GM19328 (cell line): Measurements from ENCODE around the gene TSBP1.
"Not testable (repeated sequence)": the region's sequence is repeated elsewhere in the genome, so short reads cannot be mapped to it uniquely, and the experiment has no call there.

Experiments used
- ATAC-seq: cut with Tn5 transposase; IDR thresholded peaks from one replicate; pipeline ENCODE4 v1.9.1; 2021; ENCODE audit warnings: mild to moderate bottlenecking, moderate library complexity; ENCODE audit not compliant: unreplicated experiment

Gene TSBP1

DNA sequence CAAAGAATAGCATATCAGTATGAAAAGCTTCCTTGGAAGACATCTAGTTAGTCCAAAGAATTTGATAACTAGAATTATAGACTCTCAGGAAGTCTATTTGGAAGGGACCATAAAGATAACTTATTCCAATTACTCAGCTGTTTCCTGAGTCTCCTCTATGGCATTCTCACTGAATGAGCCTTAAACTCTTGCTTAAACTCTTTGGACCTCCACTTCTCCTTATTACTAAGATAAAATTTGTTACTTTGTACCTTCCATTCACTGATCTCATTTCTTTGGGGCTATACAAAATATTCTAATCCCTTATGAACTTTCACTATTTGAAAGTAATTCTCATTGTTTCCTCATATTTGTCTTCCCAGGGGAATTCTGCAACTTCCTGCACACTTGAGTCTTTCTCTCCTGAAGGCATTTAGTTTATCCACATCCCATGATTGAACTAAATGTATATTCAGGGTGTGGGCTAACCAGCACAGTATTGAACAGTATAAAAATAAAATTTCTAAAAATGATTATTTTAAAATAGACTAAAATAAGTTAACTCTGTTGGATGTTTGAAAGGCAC is 80.7 kb downstream of the TSBP1 start:
- no peak for ATAC-seq

DNA sequence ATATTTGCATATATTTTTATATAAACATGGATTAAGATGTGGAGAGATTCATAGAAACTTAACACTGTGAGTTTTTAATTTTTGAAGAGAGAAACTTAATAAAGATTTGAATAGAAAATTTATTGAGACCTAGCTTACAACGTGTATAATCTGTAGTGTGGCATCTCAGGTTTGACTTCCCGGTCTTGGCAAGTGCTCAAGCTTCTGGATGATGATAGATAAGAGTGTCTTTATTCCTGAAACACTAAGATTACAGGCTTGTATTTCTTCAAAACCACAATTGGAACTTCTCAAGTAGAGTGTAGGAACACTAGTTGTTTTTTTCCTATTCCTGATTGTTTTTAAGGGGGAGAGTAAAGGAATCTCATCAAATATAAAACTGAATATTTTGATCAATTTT is 83.3 kb downstream of the TSBP1 start:
- no peak for ATAC-seq

GRCh38 chr6:32273801-32274577 is 97.7 kb downstream of the TSBP1 start:
- ATAC-seq, result not testable (repeated sequence)

- no peak for ATAC-seq
Measured at GRCh38 chr6:32271429-32271828, 100.3 kb downstream of the TSBP1 start.

DNA sequence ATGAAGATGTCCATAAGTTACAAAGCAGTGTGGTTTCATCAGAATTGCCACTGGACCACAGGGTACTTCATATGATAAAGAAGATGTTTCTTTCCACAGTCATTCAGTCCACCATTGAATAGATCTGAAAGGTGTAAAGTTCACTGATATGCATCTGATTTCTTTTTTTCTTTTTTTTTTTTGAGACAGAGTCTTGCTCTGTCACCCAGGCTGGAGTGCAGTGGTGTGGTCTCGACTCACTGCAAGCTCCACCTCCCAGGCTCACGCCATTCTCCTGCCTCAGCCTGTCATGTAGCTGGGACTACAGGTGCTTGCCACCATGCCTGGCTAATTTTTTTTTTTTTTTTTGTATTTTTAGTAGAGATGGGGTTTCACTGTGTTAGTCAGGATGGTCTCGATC is 103.2 kb downstream of the TSBP1 start:
- ATAC-seq, result not testable (repeated sequence)

DNA sequence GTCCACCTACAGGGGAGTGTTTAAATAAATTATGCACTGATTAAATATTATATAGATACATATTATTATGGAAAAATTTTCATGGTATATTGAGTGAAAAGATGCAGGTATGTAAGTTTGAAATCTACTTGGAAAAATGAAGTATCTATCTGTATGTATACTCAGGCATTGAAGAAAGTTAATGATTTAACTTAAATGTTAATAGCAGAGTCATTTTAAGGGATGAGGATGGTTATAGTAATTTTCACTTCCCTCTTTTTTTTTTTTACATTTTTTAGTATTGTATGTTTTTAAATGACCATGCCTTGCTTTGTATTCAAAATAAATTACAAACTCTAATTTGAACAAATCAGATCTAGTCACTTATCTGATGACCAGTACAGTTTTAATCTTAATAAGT is 104.7 kb downstream of the TSBP1 start:
- ATAC-seq, result no peak

DNA sequence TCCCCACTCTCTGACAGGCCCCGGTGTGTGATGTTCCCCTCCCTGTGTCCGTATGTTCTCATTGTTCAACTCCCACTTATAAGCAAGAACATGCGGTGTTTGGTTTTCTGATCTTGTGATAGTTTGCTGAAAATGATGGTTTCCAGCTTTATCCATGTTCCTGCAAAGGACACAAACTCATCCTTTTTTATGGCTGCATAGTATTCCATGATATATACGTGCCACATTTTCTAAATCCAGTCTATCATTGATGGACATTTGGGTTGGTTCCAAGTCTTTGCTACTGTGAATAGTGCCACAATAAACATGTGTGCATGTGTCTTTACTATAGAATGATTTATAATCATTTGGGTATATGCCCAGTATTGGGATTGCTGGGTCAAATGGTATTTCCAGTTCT is 114.4 kb downstream of the TSBP1 start:
- not testable (repeated sequence) for ATAC-seq

- ATAC-seq, result no peak
Measured at GRCh38 chr6:32255199-32256153, 116.2 kb downstream of the TSBP1 start.

DNA sequence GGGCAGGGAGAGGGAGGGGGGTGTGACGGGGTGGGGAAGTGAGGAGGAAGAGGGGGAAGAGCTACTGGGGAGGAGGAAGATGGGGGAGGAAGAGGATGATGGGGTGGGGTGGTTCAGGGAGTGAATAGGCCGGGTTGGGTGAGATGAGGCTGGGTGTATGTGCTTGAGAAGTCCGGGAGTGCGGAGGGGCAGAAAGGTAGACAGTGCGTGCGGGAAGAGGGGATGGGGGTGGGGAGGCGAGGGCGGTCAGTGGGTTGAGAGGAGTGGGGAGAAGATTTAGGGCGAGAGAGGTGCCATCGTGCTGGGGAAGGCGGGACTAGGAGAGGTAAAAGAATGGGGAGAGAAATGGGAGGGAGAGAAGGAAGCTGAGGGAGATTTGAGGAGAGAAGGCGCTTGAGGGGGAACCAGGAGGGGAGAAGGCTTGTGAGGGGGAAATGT is 116.9 kb downstream of the TSBP1 start:
- no peak for ATAC-seq

DNA sequence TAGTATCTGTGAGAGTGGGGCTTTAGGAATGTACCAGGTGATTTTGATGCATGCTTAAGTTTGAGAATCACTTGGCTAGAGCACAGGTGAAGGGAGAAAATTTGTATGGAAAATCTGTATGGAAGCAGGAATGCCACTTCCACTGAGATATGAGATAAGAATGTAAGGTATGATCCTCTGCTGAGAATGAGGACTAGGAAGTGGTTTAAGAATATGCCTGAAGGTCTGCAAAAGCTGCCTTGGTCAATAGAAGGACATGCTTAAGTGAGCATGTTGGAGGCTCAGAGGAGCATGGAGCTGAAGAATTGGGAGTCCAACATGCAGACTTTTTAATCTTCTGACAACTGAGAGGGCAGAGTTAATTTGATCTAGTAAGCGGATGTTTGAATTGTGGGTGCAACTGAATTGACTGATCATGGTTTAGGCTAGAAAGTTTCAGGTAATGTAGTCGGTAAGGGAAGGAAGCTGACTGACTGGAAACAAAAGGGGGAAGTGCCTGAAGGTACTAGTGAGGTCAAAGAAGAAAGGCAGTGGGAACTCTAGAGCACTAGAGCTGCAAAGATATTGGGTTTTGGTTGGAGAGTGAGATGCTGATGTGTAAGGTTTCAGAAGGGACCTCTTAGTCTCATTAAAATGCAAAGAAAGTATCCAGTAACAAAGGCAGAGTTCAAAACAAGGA is 119.2 kb downstream of the TSBP1 start:
- ATAC-seq, result no peak

GRCh38 chr6:32249262-32249661 is 122.4 kb downstream of the TSBP1 start:
- no peak for ATAC-seq

- ATAC-seq, result no peak
Measured at GRCh38 chr6:32247401-32247800, 124.3 kb downstream of the TSBP1 start.

DNA sequence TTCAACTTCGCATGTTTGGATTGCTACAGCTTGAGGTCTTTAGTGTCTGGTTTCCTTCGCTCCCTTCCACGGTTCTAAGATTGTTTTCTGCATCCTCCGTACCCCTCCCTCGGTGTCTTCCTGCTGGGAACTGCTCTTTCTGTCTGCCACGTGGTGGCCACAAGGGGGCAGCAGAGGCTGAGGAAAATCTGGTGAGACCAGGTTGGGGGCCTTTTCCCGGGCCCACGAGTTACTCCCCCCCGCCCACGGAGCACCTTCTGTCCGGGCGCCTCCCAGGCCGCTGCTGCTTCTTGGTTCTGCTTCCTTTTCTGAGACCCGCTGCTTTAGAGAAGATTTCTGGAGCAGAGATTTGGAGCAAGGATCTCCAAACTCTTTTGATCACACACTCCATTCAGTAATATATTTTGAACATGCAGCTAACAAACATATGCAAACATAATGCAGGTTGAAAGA is 126.7 kb downstream of the TSBP1 start:
- ATAC-seq, result no peak

DNA sequence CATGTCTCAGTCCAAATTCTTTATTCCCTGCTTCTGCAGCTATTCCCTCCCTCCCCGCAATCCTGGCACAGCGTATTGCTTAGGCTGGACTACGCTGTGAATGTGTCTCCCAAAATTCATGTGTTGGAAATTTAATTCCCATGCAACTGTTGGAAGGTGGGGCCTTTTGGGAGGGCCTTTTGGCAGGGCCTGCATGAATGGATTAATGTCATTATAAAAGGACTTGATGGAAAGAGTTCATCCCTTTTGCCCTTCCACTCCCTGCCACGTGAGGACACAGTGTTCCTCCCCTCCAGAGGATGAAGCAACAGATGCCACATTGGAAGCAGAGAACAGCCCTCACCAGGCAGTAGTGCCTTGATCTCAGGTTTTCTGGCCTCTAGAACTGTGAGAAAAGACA is 127.4 kb downstream of the TSBP1 start:
- no peak for ATAC-seq
